Measurements from ENCODE around the gene WDR20.
A peak's percentile ranks its signal among the peaks of the same experiment; 100 is the strongest.
"Not testable (repeated sequence)": the region's sequence is repeated elsewhere in the genome, so short reads cannot be mapped to it uniquely, and the experiment has no call there.

Gene WDR20

GRCh38 chr14:102096569-102097188, 43.0 kb upstream of the WDR20 start:
- TF ChIP-seq, protein P1, sequence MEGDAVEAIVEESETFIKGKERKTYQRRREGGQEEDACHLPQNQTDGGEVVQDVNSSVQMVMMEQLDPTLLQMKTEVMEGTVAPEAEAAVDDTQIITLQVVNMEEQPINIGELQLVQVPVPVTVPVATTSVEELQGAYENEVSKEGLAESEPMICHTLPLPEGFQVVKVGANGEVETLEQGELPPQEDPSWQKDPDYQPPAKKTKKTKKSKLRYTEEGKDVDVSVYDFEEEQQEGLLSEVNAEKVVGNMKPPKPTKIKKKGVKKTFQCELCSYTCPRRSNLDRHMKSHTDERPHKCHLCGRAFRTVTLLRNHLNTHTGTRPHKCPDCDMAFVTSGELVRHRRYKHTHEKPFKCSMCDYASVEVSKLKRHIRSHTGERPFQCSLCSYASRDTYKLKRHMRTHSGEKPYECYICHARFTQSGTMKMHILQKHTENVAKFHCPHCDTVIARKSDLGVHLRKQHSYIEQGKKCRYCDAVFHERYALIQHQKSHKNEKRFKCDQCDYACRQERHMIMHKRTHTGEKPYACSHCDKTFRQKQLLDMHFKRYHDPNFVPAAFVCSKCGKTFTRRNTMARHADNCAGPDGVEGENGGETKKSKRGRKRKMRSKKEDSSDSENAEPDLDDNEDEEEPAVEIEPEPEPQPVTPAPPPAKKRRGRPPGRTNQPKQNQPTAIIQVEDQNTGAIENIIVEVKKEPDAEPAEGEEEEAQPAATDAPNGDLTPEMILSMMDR (conservative IDR thresholded peaks at IDR 0.05) = peak; percentile 96
- TF ChIP-seq ZFX (IDR thresholded peaks at IDR 0.05) = no peak
- H3K27ac ChIP-seq = peak overlapping the region; percentile 45

DNA sequence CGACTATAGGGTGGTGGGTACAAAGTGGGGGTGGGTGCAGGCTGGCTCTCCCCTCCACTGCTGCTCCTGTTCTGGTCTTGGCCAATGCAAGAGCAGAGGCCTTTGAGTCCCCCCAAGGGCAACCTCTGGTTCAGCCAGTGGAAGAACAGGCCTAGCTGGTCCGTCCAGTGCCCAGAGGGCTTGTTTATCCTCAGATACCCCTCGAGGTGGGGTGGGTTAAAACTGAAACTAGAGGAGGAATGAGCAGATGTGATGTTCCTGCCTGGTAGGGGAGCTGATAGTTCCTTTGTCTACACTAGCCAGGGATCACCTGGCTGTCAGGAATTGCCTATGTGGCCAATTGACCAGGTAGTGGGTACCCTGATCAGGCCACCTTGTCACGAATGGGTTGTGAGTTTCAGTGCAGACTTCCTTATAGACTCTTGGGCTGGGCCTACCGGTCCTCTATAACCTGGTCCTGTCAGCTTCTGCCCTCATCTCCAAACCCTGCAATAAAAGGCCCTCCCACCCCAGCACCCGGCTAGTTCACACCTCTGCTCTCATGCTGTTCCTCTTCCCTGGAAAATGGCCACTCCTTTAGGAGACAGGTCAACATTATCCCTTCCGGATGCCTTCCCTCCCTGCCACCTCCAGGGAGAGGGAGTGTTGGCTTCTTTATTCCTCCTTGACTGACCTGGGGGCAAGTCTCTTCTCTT, 42.1 kb upstream of the WDR20 start:
- TF ChIP-seq, protein P1 (conservative IDR thresholded peaks at IDR 0.05) = no peak
- TF ChIP-seq ZFX (IDR thresholded peaks at IDR 0.05) = no peak
- peak overlapping the region; percentile 45 for H3K27ac ChIP-seq

- TF ChIP-seq, protein P1 (conservative IDR thresholded peaks at IDR 0.05) = no peak
- TF ChIP-seq ZFX (IDR thresholded peaks at IDR 0.05) = no peak
- no peak overlapping the region for H3K27ac ChIP-seq
Observed at GRCh38 chr14:102103062-102103695, 36.5 kb upstream of the WDR20 start.

GRCh38 chr14:102105369-102105768, 34.3 kb upstream of the WDR20 start:
- TF ChIP-seq ZFX (IDR thresholded peaks at IDR 0.05) = no peak
- TF ChIP-seq, protein P1 (conservative IDR thresholded peaks at IDR 0.05) = no peak
- no peak overlapping the region for H3K27ac ChIP-seq

DNA sequence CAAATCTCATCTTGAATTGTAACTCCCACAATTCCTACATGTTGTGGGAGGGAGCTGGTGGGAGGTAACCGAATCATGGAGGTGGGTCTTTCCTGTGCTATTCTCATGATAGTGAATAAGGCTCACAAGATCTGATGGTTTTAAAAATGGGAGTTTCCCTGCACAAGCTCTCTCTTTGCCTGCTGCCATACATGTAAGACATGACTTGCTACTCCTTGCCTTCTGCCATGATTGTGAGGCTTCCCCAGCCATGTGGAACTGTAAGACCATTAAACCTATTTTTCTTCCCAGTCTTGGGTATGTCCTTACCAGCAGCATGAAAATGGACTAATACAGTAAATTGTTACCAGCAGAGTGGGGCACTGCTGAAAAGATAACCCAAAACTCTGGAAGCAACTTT, 30.4 kb upstream of the WDR20 start:
- H3K27ac ChIP-seq = not testable (repeated sequence)

DNA sequence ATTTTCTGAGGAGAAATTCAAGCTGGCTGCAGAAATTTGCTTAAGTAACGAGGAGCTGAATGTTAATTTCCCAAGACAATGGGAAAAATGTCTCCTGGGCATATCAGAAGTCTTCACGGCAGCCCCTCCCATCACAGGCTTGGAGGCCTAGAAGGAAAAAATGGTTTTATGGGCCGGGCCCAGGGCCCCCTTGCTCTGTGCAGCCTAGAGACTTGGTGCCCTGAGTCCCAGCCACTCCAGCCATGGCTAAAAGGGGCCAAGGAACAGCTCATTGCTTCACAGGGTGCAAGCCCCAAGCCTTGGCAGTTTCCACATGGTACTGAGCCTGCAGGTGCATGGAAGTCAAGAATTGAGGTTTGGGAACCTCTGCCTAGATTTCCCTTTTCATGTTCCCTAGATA, 28.6 kb upstream of the WDR20 start:
- no peak overlapping the region for H3K27ac ChIP-seq
- TF ChIP-seq, protein P1 (conservative IDR thresholded peaks at IDR 0.05) = no peak
- TF ChIP-seq ZFX (IDR thresholded peaks at IDR 0.05) = no peak

DNA sequence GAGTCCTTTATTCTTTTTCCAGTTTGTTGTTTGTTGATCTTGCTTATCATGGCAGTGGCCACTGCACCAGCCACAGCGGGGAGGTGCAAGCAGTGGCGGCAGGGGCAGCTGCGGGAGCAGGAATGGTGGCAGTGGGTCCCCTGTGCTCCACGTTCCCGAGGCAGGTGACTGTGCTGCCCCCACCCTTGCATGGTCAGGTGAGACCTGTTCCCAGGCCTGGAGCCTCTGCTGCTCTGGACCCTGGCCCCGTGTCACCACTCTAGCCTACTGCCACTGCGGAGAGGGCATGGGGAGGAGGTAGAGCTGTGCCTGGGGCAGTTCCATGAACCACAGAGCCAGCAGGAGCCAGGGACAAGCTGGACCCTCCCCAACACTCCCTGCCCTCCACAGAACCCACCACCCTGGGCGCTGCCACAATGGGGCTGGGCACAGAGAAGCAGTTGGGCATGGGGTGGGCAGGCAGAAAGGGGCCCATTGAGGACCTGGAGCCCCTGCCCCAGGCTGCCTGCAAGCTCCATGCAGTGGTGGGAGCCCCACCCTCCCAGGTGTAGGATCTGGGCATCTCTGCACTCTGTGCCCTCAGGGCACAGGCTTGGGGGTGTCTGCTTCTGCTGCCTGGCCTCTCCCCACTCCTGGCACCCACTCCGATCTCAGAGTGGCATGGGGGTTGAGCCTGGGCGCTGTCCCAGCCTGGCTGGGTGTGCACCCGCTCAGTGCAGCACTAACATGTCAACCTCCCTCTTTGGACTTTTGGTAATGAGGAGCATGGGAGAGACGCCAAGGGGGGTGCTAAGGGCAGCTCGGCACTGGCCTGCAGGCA, 23.1 kb upstream of the WDR20 start:
- TF ChIP-seq, protein P1 (conservative IDR thresholded peaks at IDR 0.05) = no peak
- no peak for TF ChIP-seq ZFX (IDR thresholded peaks at IDR 0.05)
- H3K27ac ChIP-seq = no peak overlapping the region

Measured in C4-2B (cell line).